ENCODE data around the gene PSD4.

DNA sequence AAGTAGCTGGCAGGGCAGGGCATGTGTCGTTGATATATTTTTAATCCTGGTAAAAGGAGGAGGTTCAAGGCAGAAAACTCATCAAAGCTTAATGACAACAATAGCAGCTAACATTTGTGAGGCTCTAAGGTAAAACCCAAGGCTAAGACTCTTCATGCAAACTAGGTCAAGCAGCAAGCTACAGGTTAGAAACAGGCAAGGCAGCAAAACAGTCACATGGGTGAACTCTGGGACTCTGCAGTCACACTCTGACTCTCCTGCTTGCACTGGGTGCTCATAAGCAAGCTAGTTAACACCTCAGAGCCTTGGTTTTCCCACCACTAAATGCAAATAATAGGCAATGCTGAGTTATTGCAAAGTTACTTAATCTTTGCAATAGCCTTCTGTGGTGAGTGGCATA lies 38.5 kb upstream of the PSD4 start:
- TF ChIP-seq POLR2A (IDR thresholded peaks at IDR 0.05; ENCODE audit: low read length) (no peak), GATA1 (IDR thresholded peaks at IDR 0.05; ENCODE audit: low read depth, low read length) (no peak)
